HL-60 (cell line): Measurements from ENCODE around the gene LOXL1.

ENCODE experiments used
- DNase-seq, 2 experiments: peaks; one replicate each; pipeline ENCODE4 v3.0.0-alpha.2; 2010 to 2020; ENCODE audit warnings: low read depth in 1 of 2, low spot score in 1 of 2
- H3K27ac ChIP-seq: fragments of 250-450 bp; sonication (Bioruptor Pico); replicated peaks from 2 replicates; pipeline ENCODE4 v1.5.1; 2020; ENCODE audit warnings: mild to moderate bottlenecking, moderate library complexity
- H3K27me3 ChIP-seq: fragments of 250-450 bp; sonication (Bioruptor Pico); 2 replicates; pipeline ENCODE4 v1.5.1; 2021; ENCODE audit warnings: mild to moderate bottlenecking, moderate library complexity; ENCODE audit not compliant: insufficient read depth, poor library complexity, severe bottlenecking
- H3K4me3 ChIP-seq: replicated peaks from 2 replicates; pipeline ENCODE4 v1.5.1; 2011; ENCODE audit warnings: mild to moderate bottlenecking, control low read depth, low read length; ENCODE audit not compliant: insufficient read depth
- GABPA ChIP-seq: IDR thresholded peaks from 2 replicates; pipeline ENCODE4 v1.6.1; 2012; ENCODE audit warnings: low read depth
- POLR2AphosphoS5 ChIP-seq: IDR thresholded peaks from 2 replicates; pipeline ENCODE4 v1.6.1; 2012; ENCODE audit warnings: low read depth
- SPI1 ChIP-seq: IDR thresholded peaks from 2 replicates; pipeline ENCODE4 v1.6.1; 2012; ENCODE audit warnings: low read depth, mild to moderate bottlenecking, borderline replicate concordance
- TF ChIP-seq, protein P1 (sequence below): IDR thresholded peaks from 2 replicates; pipeline ENCODE4 v1.6.1; 2012; ENCODE audit warnings: low read depth; ENCODE audit not compliant: insufficient replicate concordance
- TF ChIP-seq, protein P2 (sequence below): IDR thresholded peaks from one replicate; pipeline ENCODE4 v1.5.1; 2011; ENCODE audit warnings: low read length, control low read depth, inconsistent platforms; ENCODE audit not compliant: insufficient read depth

The LOXL1 gene

GRCh38 chr15:73925848-73926218 is 429 bp upstream of the LOXL1 start:
- TF ChIP-seq, protein P1, sequence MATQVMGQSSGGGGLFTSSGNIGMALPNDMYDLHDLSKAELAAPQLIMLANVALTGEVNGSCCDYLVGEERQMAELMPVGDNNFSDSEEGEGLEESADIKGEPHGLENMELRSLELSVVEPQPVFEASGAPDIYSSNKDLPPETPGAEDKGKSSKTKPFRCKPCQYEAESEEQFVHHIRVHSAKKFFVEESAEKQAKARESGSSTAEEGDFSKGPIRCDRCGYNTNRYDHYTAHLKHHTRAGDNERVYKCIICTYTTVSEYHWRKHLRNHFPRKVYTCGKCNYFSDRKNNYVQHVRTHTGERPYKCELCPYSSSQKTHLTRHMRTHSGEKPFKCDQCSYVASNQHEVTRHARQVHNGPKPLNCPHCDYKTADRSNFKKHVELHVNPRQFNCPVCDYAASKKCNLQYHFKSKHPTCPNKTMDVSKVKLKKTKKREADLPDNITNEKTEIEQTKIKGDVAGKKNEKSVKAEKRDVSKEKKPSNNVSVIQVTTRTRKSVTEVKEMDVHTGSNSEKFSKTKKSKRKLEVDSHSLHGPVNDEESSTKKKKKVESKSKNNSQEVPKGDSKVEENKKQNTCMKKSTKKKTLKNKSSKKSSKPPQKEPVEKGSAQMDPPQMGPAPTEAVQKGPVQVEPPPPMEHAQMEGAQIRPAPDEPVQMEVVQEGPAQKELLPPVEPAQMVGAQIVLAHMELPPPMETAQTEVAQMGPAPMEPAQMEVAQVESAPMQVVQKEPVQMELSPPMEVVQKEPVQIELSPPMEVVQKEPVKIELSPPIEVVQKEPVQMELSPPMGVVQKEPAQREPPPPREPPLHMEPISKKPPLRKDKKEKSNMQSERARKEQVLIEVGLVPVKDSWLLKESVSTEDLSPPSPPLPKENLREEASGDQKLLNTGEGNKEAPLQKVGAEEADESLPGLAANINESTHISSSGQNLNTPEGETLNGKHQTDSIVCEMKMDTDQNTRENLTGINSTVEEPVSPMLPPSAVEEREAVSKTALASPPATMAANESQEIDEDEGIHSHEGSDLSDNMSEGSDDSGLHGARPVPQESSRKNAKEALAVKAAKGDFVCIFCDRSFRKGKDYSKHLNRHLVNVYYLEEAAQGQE: no peak
- TF ChIP-seq, protein P2, sequence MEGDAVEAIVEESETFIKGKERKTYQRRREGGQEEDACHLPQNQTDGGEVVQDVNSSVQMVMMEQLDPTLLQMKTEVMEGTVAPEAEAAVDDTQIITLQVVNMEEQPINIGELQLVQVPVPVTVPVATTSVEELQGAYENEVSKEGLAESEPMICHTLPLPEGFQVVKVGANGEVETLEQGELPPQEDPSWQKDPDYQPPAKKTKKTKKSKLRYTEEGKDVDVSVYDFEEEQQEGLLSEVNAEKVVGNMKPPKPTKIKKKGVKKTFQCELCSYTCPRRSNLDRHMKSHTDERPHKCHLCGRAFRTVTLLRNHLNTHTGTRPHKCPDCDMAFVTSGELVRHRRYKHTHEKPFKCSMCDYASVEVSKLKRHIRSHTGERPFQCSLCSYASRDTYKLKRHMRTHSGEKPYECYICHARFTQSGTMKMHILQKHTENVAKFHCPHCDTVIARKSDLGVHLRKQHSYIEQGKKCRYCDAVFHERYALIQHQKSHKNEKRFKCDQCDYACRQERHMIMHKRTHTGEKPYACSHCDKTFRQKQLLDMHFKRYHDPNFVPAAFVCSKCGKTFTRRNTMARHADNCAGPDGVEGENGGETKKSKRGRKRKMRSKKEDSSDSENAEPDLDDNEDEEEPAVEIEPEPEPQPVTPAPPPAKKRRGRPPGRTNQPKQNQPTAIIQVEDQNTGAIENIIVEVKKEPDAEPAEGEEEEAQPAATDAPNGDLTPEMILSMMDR: no peak
- TF ChIP-seq POLR2AphosphoS5: no peak
- no peak for TF ChIP-seq SPI1
- TF ChIP-seq GABPA: no peak
- no peak overlapping the region for H3K27ac ChIP-seq
- no peak overlapping the region for H3K4me3 ChIP-seq
- peaks cover 12% of the 10 kb centered on the region for H3K27me3 ChIP-seq
- DNase-seq: no peak

DNA sequence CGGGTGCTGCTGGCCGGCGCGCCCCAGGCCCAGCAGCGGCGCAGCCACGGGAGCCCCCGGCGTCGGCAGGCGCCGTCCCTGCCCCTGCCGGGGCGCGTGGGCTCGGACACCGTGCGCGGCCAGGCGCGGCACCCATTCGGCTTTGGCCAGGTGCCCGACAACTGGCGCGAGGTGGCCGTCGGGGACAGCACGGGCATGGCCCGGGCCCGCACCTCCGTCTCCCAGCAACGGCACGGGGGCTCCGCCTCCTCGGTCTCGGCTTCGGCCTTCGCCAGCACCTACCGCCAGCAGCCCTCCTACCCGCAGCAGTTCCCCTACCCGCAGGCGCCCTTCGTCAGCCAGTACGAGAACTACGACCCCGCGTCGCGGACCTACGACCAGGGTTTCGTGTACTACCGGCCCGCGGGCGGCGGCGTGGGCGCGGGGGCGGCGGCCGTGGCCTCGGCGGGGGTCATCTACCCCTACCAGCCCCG is 777 bp downstream of the LOXL1 start:
- Histone ChIP-seq H3K27ac (no peak overlapping the region), H3K4me3 (no peak overlapping the region; the same call in 1 of the 2 replicates), H3K27me3 (peaks cover 12% of the 10 kb centered on the region)
- no peak for DNase-seq
- TF ChIP-seq GABPA: no peak
- TF ChIP-seq, protein P2: no peak
- no peak for TF ChIP-seq POLR2AphosphoS5

DNA sequence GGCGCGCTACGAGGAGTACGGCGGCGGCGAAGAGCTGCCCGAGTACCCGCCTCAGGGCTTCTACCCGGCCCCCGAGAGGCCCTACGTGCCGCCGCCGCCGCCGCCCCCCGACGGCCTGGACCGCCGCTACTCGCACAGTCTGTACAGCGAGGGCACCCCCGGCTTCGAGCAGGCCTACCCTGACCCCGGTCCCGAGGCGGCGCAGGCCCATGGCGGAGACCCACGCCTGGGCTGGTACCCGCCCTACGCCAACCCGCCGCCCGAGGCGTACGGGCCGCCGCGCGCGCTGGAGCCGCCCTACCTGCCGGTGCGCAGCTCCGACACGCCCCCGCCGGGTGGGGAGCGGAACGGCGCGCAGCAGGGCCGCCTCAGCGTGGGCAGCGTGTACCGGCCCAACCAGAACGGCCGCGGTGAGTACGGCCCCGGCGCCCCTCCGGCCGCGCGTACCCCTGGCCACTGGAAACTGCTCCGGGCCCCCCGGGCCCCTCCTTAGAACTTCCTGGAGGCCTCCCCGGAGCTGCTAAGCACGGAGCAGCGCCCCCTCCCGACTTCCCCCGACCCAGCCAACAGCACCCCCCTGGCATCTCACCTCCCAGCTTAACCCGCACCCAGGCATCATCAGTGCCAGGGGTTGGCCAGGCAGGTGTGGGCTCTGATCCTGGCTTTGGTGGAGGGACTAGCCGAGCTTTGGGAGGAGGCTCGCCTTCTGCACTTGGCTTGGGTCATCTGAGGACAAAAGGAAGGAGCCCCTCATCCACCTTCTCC is 1.4 kb downstream of the LOXL1 start:
- Histone ChIP-seq H3K4me3 (peak overlapping the region; percentile 30), H3K27ac (no peak overlapping the region), H3K27me3 (peaks cover 14% of the 10 kb centered on the region)
- TF ChIP-seq, protein P2: no peak
- TF ChIP-seq, protein P1: no peak
- no peak for TF ChIP-seq GABPA
- TF ChIP-seq POLR2AphosphoS5: no peak
- no peak for TF ChIP-seq SPI1
- DNase-seq: peak in 1 of 2 experiments; percentile 7

DNA sequence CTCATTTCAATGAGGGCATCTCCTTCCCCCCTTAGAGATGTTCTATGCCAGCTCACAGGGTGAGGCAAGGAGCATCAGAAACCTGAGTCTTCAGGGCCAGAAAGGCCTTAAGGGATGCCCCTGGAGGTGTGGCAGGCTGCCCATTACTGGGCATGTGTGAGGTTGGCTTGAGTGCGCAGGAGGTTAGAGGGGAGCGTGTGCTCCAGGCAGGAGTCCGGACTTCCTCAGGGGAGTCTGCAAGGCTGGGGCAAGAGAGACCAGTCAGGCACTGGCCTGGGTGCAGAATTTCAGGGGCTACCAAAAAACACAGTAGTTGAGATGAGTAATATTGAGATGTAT is 1.9 kb downstream of the LOXL1 start:
- TF ChIP-seq GABPA (no peak), SPI1 (no peak), POLR2AphosphoS5 (no peak)
- TF ChIP-seq, protein P1: no peak
- TF ChIP-seq, protein P2: no peak
- no peak overlapping the region for H3K4me3 ChIP-seq
- peaks cover 14% of the 10 kb centered on the region for H3K27me3 ChIP-seq
- DNase-seq: no peak
- no peak overlapping the region for H3K27ac ChIP-seq
